Frontal cortex (tissue), 4 donors: Measurements from ENCODE around the gene BAHCC1. TPM values are rescaled to one million over a fixed set of nuclear protein-coding genes. Genes with fewer than 3 reads are reported as not detected.

Source experiments
- DNase-seq, 2 donors: peaks; one replicate each; pipeline ENCODE4 v3.0.0; 2012; ENCODE audit warnings: low spot score in 2 of 2
- FAIRE-seq: peaks from 2 replicates; lab custom pipeline; 2012; peaks lifted over from hg19 to GRCh38; lab: Jason Lieb, UNC
- small RNA-seq: library from RNA; depleted of rRNA; stranded (forward); fragments of <200 nt; gene quantifications from one replicate; pipeline ENCODE3, GENCODE V24; 2014
- total RNA-seq: library from RNA; depleted of rRNA; stranded (reverse); fragments of >200 nt; gene quantifications from one replicate; pipeline ENCODE4 v1.2.3, GENCODE V29; 2014
- donor health status: control.
- donor health status: control.
- donor health status: control.

BAHCC1 gene
- total RNA-seq, 1 donor from 2014 or later = 5.7 TPM

DNA sequence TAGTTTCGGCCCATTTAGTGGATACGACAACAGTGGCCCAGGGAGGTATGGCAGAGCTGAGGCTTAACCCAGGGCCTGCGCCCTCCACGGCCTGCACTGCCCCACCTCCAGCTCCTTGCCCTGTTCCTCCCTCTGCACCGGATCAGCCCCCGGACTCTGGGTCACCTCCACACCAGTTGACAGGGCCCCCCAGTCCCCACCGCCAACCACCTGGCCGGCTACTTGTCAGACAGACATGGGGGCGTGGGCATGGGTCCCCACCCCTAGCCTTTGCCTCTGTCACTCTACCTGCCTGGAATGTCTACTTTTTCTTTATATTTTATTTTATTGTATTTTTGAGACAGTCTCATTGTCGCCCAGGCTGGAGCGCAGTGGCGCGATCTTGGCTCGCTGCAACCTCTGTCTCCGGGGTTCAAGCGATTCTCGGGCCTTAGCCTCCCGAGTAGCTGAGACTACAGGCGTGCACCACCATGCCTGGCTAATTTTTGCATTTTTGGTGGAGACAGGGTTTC, 120.3 kb downstream of the BAHCC1 start:
- DNase-seq (no peak), FAIRE-seq (no peak)

Small RNAs within 50 kb of the gene (small RNA-seq; reads per million reads assigned to genes)
- gene MIR3186 = 0.33 reads per million, percentile 18 among the genes with 10 or more reads in this experiment
- gene MIR4740 = not detected

Other genes with a start within 250 kb of the BAHCC1 start
- gene PVALEF, start 229.9 kb upstream of the BAHCC1 start, total RNA-seq = not detected
- gene AATK, start 229.2 kb upstream of the BAHCC1 start, total RNA-seq = 8.2 TPM
- 13.0 TPM for gene CEP131, start 172.5 kb upstream of the BAHCC1 start, total RNA-seq
- gene TEPSIN, start 156.4 kb upstream of the BAHCC1 start, total RNA-seq = 7.3 TPM
- gene NDUFAF8, start 156.1 kb upstream of the BAHCC1 start, total RNA-seq = 5.7 TPM
- gene SLC38A10, start 100.2 kb upstream of the BAHCC1 start, total RNA-seq = 13.9 TPM
- 5,358 TPM for gene ACTG1, start 117.3 kb downstream of the BAHCC1 start, total RNA-seq
- 4.9 TPM for gene FSCN2, start 132.9 kb downstream of the BAHCC1 start, total RNA-seq
- 21.6 TPM for gene FAAP100, start 156.9 kb downstream of the BAHCC1 start, total RNA-seq
- 39.9 TPM for gene NPLOC4, start 241.7 kb downstream of the BAHCC1 start, total RNA-seq
- not detected for gene TSPAN10, start 241.7 kb downstream of the BAHCC1 start, total RNA-seq